Measurements from ENCODE around the gene CMBL.

DNA sequence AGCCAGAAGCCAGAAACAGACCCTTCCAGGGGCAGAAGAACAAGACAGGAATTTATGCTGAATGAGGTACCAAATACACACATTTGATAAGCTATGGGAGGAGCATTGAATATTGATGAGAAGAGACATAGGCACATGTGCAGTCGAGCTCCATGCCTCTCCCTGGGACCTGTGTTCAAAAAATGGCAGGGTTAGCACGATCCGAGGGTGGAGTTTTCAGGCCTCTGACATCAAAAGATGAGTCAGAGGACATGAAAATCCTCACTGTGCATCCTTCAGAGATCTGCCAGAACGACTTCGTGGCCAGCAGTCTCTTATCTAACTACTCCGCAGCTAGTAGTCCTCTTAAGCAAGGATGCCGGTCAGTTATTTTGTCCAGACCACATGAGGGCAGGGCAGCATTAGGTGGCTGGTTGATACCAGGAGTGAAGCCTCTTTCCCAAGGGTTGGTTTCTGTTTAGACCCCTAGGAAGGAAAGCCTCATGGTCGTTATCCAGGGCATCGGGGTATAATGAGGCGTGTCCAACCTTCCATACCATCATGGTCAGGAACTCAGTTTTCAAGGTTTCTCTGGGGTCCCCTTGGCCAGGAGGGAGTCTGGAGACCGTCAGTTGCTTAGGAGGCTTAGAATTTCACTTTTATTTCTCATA is 11.6 kb upstream of the CMBL start:
- TF ChIP-seq, protein P1, sequence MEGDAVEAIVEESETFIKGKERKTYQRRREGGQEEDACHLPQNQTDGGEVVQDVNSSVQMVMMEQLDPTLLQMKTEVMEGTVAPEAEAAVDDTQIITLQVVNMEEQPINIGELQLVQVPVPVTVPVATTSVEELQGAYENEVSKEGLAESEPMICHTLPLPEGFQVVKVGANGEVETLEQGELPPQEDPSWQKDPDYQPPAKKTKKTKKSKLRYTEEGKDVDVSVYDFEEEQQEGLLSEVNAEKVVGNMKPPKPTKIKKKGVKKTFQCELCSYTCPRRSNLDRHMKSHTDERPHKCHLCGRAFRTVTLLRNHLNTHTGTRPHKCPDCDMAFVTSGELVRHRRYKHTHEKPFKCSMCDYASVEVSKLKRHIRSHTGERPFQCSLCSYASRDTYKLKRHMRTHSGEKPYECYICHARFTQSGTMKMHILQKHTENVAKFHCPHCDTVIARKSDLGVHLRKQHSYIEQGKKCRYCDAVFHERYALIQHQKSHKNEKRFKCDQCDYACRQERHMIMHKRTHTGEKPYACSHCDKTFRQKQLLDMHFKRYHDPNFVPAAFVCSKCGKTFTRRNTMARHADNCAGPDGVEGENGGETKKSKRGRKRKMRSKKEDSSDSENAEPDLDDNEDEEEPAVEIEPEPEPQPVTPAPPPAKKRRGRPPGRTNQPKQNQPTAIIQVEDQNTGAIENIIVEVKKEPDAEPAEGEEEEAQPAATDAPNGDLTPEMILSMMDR (IDR thresholded peaks at IDR 0.05): no peak
- TF ChIP-seq POLR2AphosphoS5 (IDR thresholded peaks at IDR 0.05): no peak
- no peak for TF ChIP-seq POLR2A (IDR thresholded peaks at IDR 0.05)
